GM12878 (cell line): ENCODE results near the gene PCP4L1.
"Not testable (repeated sequence)": the region's sequence is repeated elsewhere in the genome, so short reads cannot be mapped to it uniquely, and the experiment has no call there.

Source experiments
- BCL11A ChIP-seq: IDR thresholded peaks from 2 replicates; pipeline ENCODE4 v1.6.1; 2011; ENCODE audit warnings: low read depth, low read length
- BCL3 ChIP-seq: IDR thresholded peaks from 2 replicates; pipeline ENCODE4 v1.6.1; 2011; ENCODE audit warnings: borderline replicate concordance, low read depth, mild to moderate bottlenecking, moderate library complexity, low read length; ENCODE audit not compliant: insufficient read depth, poor library complexity, severe bottlenecking
- CEBPB ChIP-seq, 2 experiments: fragments of 150-350 bp in 1 of 2; IDR thresholded peaks; 2 replicates each; pipeline ENCODE4 v1.6.1; 2012 to 2014; ENCODE audit warnings: low read depth in 2 of 2, low read length in 2 of 2, borderline replicate concordance in 1 of 2, inconsistent platforms in 1 of 2
- CREB1 ChIP-seq: IDR thresholded peaks from 2 replicates; pipeline ENCODE4 v1.6.1; 2012; ENCODE audit warnings: low read depth, mild to moderate bottlenecking, inconsistent platforms
- CTCF ChIP-seq, 3 experiments: IDR thresholded peaks in 2 of 3; conservative IDR thresholded peaks in 1 of 3; 2 replicates each; pipeline ENCODE4 v1.5.1; 2011; ENCODE audit warnings: low read depth in 3 of 3, low read length in 3 of 3, mild to moderate bottlenecking in 3 of 3, control low read depth in 2 of 3, moderate library complexity in 2 of 3, inconsistent platforms in 1 of 3, mixed read lengths in 1 of 3; ENCODE audit not compliant: control insufficient read depth in 2 of 3, insufficient read depth in 1 of 3; ENCODE audit errors: extremely low read depth in 1 of 3
- FOXK2 ChIP-seq: fragments of 450-650 bp; IDR thresholded peaks from 2 replicates; pipeline ENCODE4 v1.6.1; 2017; ENCODE audit warnings: mild to moderate bottlenecking, moderate library complexity
- MAX ChIP-seq: IDR thresholded peaks from 2 replicates; pipeline ENCODE4 v1.6.1; 2012; ENCODE audit warnings: low read depth, low read length, improper control_type of control experiment
- NR2C2 ChIP-seq: IDR thresholded peaks from 2 replicates; pipeline ENCODE4 v1.6.1; 2011; ENCODE audit warnings: borderline replicate concordance, low read depth; ENCODE audit not compliant: control insufficient read depth, insufficient read length
- RB1 ChIP-seq: fragments of 450-650 bp; formaldehyde crosslinking; IDR thresholded peaks from 2 replicates; pipeline ENCODE4 v1.6.1; 2017; ENCODE audit warnings: mild to moderate bottlenecking, borderline replicate concordance
- SPI1 ChIP-seq: IDR thresholded peaks from 2 replicates; pipeline ENCODE4 v1.6.1; 2011; ENCODE audit warnings: low read depth, mild to moderate bottlenecking, low read length, moderate library complexity, borderline replicate concordance; ENCODE audit not compliant: insufficient read depth
- STAT1 ChIP-seq: fragments of 450-650 bp; conservative IDR thresholded peaks from 2 replicates; pipeline ENCODE4 v1.6.1; 2014; ENCODE audit warnings: antibody characterized with exemption, mild to moderate bottlenecking
- TAF1 ChIP-seq: IDR thresholded peaks from 2 replicates; pipeline ENCODE4 v1.6.1; 2011; ENCODE audit warnings: mild to moderate bottlenecking, low read depth, low read length, borderline replicate concordance

GRCh38 chr1:161255955-161256520 is 2.5 kb upstream of the PCP4L1 start:
- not testable (repeated sequence) for TF ChIP-seq SPI1; MAX; CTCF (IDR thresholded peaks at IDR 0.05 in 2 of 3, conservative IDR thresholded peaks at IDR 0.05 in 1 of 3; ENCODE audit: control insufficient read depth in 2 of 3, extremely low read depth in 1 of 3, insufficient read depth in 1 of 3, low read depth in 3 of 3, low read length in 3 of 3); BCL3; RB1; CEBPB (IDR thresholded peaks at IDR 0.05; ENCODE audit: borderline replicate concordance in 1 of 2, low read depth in 2 of 2, low read length in 2 of 2); FOXK2; CREB1; NR2C2; TAF1; BCL11A; STAT1
